HEK293 (cell line): ENCODE data around the gene COPS3.
A peak's percentile ranks its signal among the peaks of the same experiment; 100 is the strongest.
"Not testable (repeated sequence)": the region's sequence is repeated elsewhere in the genome, so short reads cannot be mapped to it uniquely, and the experiment has no call there.

Experiments
- CTCF ChIA-PET: fragments of 350-600 bp; formaldehyde crosslinking; extraction: SDS; loops from one replicate; lab custom pipeline; 2021; ENCODE audit warnings: antibody characterized with exemption; lab: Yijun Ruan, JAX
- POLR2A ChIA-PET: fragments of 300-600 bp; formaldehyde crosslinking; extraction: SDS; loops from one replicate; lab custom pipeline; 2020; ENCODE audit warnings: antibody characterized with exemption, inconsistent platforms; lab: Yijun Ruan, JAX
- H3K27ac ChIP-seq: fragments of 200-500 bp; sonication (Bioruptor generic); 2 replicates; pipeline ENCODE4 v1.5.1; 2014; ENCODE audit warnings: low read depth, low read length, control low read depth, inconsistent platforms; ENCODE audit errors: extremely low read depth
- H3K36me3 ChIP-seq, 2 experiments: fragments of 200-500 bp in 1 of 2; sonication (Bioruptor generic) in 1 of 2; 1 replicate in 1 of 2; 2 replicates in 1 of 2; pipeline ENCODE4 v1.5.1; 2014 to 2017; ENCODE audit warnings: inconsistent platforms in 2 of 2, low read length in 2 of 2; ENCODE audit not compliant: control insufficient read depth in 2 of 2, insufficient read depth in 1 of 2
- H3K4me1 ChIP-seq: fragments of 200-500 bp; sonication (Bioruptor generic); 2 replicates; pipeline ENCODE4 v1.5.1; 2014; ENCODE audit warnings: mild to moderate bottlenecking, low read length, inconsistent platforms; ENCODE audit not compliant: control insufficient read depth, insufficient read depth
- H3K4me3 ChIP-seq: 2 replicates; pipeline ENCODE4 v1.5.1; 2011; ENCODE audit warnings: low read depth, mild to moderate bottlenecking, control low read depth, low read length, moderate library complexity
- H3K9me3 ChIP-seq: fragments of 200-500 bp; sonication (Bioruptor generic); 2 replicates; pipeline ENCODE4 v1.5.1; 2014; ENCODE audit warnings: low read depth, low read length, inconsistent platforms; ENCODE audit not compliant: control insufficient read depth, insufficient read depth
- AEBP2 ChIP-seq: fragments of 450-650 bp; formaldehyde crosslinking; IDR thresholded peaks from 2 replicates; pipeline ENCODE4 v1.5.1; 2016; ENCODE audit warnings: missing biosample characterization, missing genetic modification characterization, borderline replicate concordance
- OVOL3 ChIP-seq: fragments of 450-650 bp; formaldehyde crosslinking; IDR thresholded peaks from 2 replicates; pipeline ENCODE4 v1.5.1; 2016; ENCODE audit warnings: missing biosample characterization, missing genetic modification characterization
- ZBTB8A ChIP-seq: fragments of 450-650 bp; formaldehyde crosslinking; IDR thresholded peaks from 2 replicates; pipeline ENCODE4 v1.5.1; 2016; ENCODE audit warnings: missing biosample characterization, missing genetic modification characterization
- ZNF140 ChIP-seq: fragments of 450-650 bp; formaldehyde crosslinking; IDR thresholded peaks from 2 replicates; pipeline ENCODE4 v1.5.1; 2016; ENCODE audit warnings: missing biosample characterization, missing genetic modification characterization
- ZNF175 ChIP-seq: fragments of 450-650 bp; formaldehyde crosslinking; IDR thresholded peaks from 2 replicates; pipeline ENCODE4 v1.5.1; 2016; ENCODE audit warnings: missing biosample characterization, missing genetic modification characterization
- ZNF202 ChIP-seq: fragments of 450-650 bp; formaldehyde crosslinking; IDR thresholded peaks from 2 replicates; pipeline ENCODE4 v1.5.1; 2016; ENCODE audit warnings: missing biosample characterization, missing genetic modification characterization, borderline replicate concordance
- ZNF266 ChIP-seq: fragments of 450-650 bp; formaldehyde crosslinking; IDR thresholded peaks from 2 replicates; pipeline ENCODE4 v1.5.1; 2016; ENCODE audit warnings: missing biosample characterization, missing genetic modification characterization, low read depth
- ZNF292 ChIP-seq: fragments of 450-650 bp; formaldehyde crosslinking; IDR thresholded peaks from 2 replicates; pipeline ENCODE4 v1.5.1; 2016; ENCODE audit warnings: low read depth, missing biosample characterization, missing genetic modification characterization, borderline replicate concordance
- ZNF354C ChIP-seq: fragments of 450-650 bp; formaldehyde crosslinking; IDR thresholded peaks from 2 replicates; pipeline ENCODE4 v1.5.1; 2016; ENCODE audit warnings: missing biosample characterization, missing genetic modification characterization, low read depth, borderline replicate concordance
- ZNF433 ChIP-seq: fragments of 450-650 bp; formaldehyde crosslinking; IDR thresholded peaks from 2 replicates; pipeline ENCODE4 v1.5.1; 2016; ENCODE audit warnings: missing biosample characterization, missing genetic modification characterization, low read depth
- ZNF518A ChIP-seq: fragments of 450-650 bp; formaldehyde crosslinking; conservative IDR thresholded peaks from 2 replicates; pipeline ENCODE4 v1.5.1; 2016; ENCODE audit warnings: low read depth, missing biosample characterization, missing genetic modification characterization
- ZNF555 ChIP-seq: fragments of 450-650 bp; formaldehyde crosslinking; conservative IDR thresholded peaks from 2 replicates; pipeline ENCODE4 v1.5.1; 2017; ENCODE audit warnings: missing biosample characterization, mild to moderate bottlenecking, missing genetic modification characterization, inconsistent platforms
- ZNF558 ChIP-seq: fragments of 450-650 bp; formaldehyde crosslinking; IDR thresholded peaks from 2 replicates; pipeline ENCODE4 v1.5.1; 2016; ENCODE audit warnings: missing biosample characterization, missing genetic modification characterization
- ZNF560 ChIP-seq: fragments of 450-650 bp; formaldehyde crosslinking; IDR thresholded peaks from 2 replicates; pipeline ENCODE4 v1.5.1; 2017; ENCODE audit warnings: missing biosample characterization, missing genetic modification characterization, borderline replicate concordance
- ZNF623 ChIP-seq: fragments of 450-650 bp; formaldehyde crosslinking; IDR thresholded peaks from 2 replicates; pipeline ENCODE4 v1.5.1; 2016; ENCODE audit warnings: missing biosample characterization, missing genetic modification characterization
- ZNF629 ChIP-seq: fragments of 450-650 bp; formaldehyde crosslinking; IDR thresholded peaks from 2 replicates; pipeline ENCODE4 v1.5.1; 2017; ENCODE audit warnings: missing biosample characterization, missing genetic modification characterization
- ZNF639 ChIP-seq: fragments of 450-650 bp; formaldehyde crosslinking; IDR thresholded peaks from 2 replicates; pipeline ENCODE4 v1.5.1; 2016; ENCODE audit warnings: missing biosample characterization, missing genetic modification characterization
- ZNF664 ChIP-seq: fragments of 450-650 bp; formaldehyde crosslinking; IDR thresholded peaks from 2 replicates; pipeline ENCODE4 v1.5.1; 2016; ENCODE audit warnings: missing biosample characterization, missing genetic modification characterization
- ZNF670 ChIP-seq: fragments of 450-650 bp; formaldehyde crosslinking; IDR thresholded peaks from 2 replicates; pipeline ENCODE4 v1.5.1; 2016; ENCODE audit warnings: missing biosample characterization, missing genetic modification characterization, low read depth
- TF ChIP-seq, protein P1 (sequence below): sonication (generic); formaldehyde crosslinking; IDR thresholded peaks from 2 replicates; pipeline ENCODE4 v1.8.1; 2022; ENCODE audit warnings: mild to moderate bottlenecking, moderate library complexity, missing genetic modification reagents
- TF ChIP-seq, protein P2 (sequence below): fragments of 450-650 bp; formaldehyde crosslinking; IDR thresholded peaks from 2 replicates; pipeline ENCODE4 v1.5.1; 2016; ENCODE audit warnings: missing biosample characterization, missing genetic modification characterization
- TF ChIP-seq, protein P3 (sequence below): fragments of 450-650 bp; formaldehyde crosslinking; IDR thresholded peaks from 2 replicates; pipeline ENCODE4 v1.5.1; 2016; ENCODE audit warnings: missing biosample characterization, missing genetic modification characterization

Gene COPS3

GRCh38 chr17:17256316-17256715 lies 24.7 kb downstream of the COPS3 start (continued):
- TF ChIP-seq ZNF354C (tag by site-specific recombination) (no peak), ZNF175 (tag by site-specific recombination) (no peak), ZNF670 (tag by site-specific recombination) (no peak)
- TF ChIP-seq, protein P1, sequence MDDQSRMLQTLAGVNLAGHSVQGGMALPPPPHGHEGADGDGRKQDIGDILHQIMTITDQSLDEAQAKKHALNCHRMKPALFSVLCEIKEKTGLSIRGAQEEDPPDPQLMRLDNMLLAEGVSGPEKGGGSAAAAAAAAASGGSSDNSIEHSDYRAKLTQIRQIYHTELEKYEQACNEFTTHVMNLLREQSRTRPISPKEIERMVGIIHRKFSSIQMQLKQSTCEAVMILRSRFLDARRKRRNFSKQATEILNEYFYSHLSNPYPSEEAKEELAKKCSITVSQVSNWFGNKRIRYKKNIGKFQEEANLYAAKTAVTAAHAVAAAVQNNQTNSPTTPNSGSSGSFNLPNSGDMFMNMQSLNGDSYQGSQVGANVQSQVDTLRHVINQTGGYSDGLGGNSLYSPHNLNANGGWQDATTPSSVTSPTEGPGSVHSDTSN (CRISPR knock-in tag) = no peak

DNA sequence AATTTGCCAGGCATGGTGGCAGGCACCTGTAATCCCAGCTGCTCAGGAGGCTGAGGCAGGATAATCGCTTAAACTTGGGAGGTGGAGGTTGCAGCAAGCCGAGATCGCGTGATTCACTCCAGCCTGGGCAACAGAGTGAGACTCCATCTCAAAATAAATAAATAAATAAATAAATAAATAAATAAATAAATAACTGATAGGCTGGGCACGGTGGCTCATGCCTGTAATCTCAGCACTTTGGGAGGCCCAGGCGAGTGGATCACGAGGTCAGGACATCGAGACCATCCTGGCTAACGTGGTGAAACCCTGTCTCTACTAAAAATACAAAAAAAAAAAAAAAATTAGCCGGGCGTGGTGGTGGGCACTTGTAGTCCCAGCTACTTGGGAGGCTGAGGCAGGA lies 25.4 kb downstream of the COPS3 start:
- H3K36me3 ChIP-seq = peaks cover 87 to 94% of the 10 kb centered on the region in 2 experiments
- not testable (repeated sequence) for H3K27ac ChIP-seq, H3K4me3 ChIP-seq, H3K4me1 ChIP-seq, H3K9me3 ChIP-seq
- POLR2A ChIA-PET = interaction anchor here (0.7 to 1.6 kb wide), 3 partner anchors 9 to 57 kb away, joined by 3 to 8 read pairs (median 3); no protein-coding TSS in a partner anchor
- CTCF ChIA-PET = interaction anchor here (0.6 to 1.5 kb wide), 2 partner anchors 15 to 57 kb away, joined by 3 to 6 read pairs (median 5); no protein-coding TSS in a partner anchor
- TF ChIP-seq ZNF555 (tag by site-specific recombination) (peak; percentile 75), ZNF558 (tag by site-specific recombination) (peak; percentile 75), ZNF266 (tag by site-specific recombination) (peak; percentile 85), ZNF433 (tag by site-specific recombination) (peak; percentile 81; the same call in 1 of the 2 replicates), ZNF629 (tag by site-specific recombination) (peak; percentile 41; the same call in 1 of the 2 replicates), ZBTB8A (tag by site-specific recombination) (peak; percentile 72), ZNF623 (tag by site-specific recombination) (peak; percentile 80), ZNF639 (tag by site-specific recombination) (0 out of 2 replicates have a peak, but pooled peaks have one; percentile 54), ZNF518A (tag by site-specific recombination) (peak; percentile 90), ZNF664 (tag by site-specific recombination) (peak; percentile 58; the same call in 1 of the 2 replicates), AEBP2 (0 out of 2 replicates have a peak, but pooled peaks have one; percentile 34), ZNF560 (tag by site-specific recombination) (peak; percentile 71; the same call in 1 of the 2 replicates), OVOL3 (tag by site-specific recombination) (0 out of 2 replicates have a peak, but pooled peaks have one; percentile 30), ZNF202 (tag by site-specific recombination) (peak; percentile 89), ZNF292 (tag by site-specific recombination) (peak; percentile 31; the same call in 1 of the 2 replicates), ZNF140 (tag by site-specific recombination) (peak; percentile 72)
- TF ChIP-seq, protein P2, sequence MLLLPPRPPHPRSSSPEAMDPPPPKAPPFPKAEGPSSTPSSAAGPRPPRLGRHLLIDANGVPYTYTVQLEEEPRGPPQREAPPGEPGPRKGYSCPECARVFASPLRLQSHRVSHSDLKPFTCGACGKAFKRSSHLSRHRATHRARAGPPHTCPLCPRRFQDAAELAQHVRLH (tag by site-specific recombination) = 0 out of 2 replicates have a peak, but pooled peaks have one; percentile 34
- TF ChIP-seq, protein P3, sequence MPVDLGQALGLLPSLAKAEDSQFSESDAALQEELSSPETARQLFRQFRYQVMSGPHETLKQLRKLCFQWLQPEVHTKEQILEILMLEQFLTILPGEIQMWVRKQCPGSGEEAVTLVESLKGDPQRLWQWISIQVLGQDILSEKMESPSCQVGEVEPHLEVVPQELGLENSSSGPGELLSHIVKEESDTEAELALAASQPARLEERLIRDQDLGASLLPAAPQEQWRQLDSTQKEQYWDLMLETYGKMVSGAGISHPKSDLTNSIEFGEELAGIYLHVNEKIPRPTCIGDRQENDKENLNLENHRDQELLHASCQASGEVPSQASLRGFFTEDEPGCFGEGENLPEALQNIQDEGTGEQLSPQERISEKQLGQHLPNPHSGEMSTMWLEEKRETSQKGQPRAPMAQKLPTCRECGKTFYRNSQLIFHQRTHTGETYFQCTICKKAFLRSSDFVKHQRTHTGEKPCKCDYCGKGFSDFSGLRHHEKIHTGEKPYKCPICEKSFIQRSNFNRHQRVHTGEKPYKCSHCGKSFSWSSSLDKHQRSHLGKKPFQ (tag by site-specific recombination) = 0 out of 2 replicates have a peak, but pooled peaks have one; percentile 18
